ENCODE measurements around the gene MDC1.

Gene MDC1

GRCh38 chr6:30750379-30750668 is 33.2 kb upstream of the MDC1 start:
- no peak for DNase-seq (ENCODE audit: low read depth)
- H3K4me3 ChIP-seq (ENCODE audit: low read depth, low read length), result no peak overlapping the region
- TF ChIP-seq, protein P1, sequence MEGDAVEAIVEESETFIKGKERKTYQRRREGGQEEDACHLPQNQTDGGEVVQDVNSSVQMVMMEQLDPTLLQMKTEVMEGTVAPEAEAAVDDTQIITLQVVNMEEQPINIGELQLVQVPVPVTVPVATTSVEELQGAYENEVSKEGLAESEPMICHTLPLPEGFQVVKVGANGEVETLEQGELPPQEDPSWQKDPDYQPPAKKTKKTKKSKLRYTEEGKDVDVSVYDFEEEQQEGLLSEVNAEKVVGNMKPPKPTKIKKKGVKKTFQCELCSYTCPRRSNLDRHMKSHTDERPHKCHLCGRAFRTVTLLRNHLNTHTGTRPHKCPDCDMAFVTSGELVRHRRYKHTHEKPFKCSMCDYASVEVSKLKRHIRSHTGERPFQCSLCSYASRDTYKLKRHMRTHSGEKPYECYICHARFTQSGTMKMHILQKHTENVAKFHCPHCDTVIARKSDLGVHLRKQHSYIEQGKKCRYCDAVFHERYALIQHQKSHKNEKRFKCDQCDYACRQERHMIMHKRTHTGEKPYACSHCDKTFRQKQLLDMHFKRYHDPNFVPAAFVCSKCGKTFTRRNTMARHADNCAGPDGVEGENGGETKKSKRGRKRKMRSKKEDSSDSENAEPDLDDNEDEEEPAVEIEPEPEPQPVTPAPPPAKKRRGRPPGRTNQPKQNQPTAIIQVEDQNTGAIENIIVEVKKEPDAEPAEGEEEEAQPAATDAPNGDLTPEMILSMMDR (IDR thresholded peaks at IDR 0.05; ENCODE audit: insufficient read depth, low read depth, low read length, missing control alignments), result no peak

DNA sequence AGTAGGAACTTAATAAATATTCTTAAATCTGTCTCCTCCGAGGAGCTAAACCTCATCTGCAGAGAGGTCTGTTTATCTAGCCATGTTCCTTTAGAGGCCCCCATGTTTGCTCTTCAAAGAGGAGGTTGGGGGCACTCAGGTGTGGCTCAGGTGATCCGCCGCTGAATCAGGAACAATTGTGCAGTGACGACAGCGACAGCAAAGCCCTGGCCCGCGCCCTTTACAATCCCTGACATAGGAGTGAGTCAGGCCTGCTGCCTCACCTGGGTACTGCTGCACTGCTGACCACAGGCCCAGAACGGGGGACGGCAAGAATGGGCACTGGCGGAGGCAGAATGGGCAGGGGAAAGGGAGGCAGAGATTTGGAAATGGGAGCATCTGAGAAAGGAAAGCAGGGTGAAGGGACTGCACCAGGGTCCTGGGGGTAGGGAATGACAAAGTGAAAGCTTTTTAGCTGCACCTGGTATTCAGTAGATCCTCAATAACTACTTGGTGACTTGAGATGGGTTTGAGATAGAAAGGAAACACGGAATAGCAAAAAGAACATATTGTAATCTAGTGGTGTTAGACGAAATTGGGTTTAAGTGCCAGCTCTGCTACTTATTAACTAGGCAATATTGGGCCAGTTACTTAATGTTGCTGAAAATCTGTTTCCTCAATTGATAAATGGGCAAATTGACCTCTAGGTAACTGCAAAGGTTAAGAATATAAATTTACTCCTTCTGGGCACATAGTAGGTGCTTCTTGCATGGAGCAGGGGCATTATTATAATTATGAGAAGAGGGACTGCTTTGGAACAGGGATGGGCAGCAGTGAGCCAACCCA is 32.7 kb upstream of the MDC1 start:
- TF ChIP-seq, protein P1 (IDR thresholded peaks at IDR 0.05; ENCODE audit: insufficient read depth, low read depth, low read length, missing control alignments), result no peak
- H3K4me3 ChIP-seq (ENCODE audit: low read depth, low read length), result no peak overlapping the region
- no peak for DNase-seq (ENCODE audit: low read depth)

GRCh38 chr6:30748851-30749540 is 31.9 kb upstream of the MDC1 start:
- TF ChIP-seq, protein P1 (IDR thresholded peaks at IDR 0.05; ENCODE audit: insufficient read depth, low read depth, low read length, missing control alignments), result no peak
- no peak for DNase-seq (ENCODE audit: low read depth)
- no peak overlapping the region for H3K4me3 ChIP-seq (ENCODE audit: low read depth, low read length)

DNA sequence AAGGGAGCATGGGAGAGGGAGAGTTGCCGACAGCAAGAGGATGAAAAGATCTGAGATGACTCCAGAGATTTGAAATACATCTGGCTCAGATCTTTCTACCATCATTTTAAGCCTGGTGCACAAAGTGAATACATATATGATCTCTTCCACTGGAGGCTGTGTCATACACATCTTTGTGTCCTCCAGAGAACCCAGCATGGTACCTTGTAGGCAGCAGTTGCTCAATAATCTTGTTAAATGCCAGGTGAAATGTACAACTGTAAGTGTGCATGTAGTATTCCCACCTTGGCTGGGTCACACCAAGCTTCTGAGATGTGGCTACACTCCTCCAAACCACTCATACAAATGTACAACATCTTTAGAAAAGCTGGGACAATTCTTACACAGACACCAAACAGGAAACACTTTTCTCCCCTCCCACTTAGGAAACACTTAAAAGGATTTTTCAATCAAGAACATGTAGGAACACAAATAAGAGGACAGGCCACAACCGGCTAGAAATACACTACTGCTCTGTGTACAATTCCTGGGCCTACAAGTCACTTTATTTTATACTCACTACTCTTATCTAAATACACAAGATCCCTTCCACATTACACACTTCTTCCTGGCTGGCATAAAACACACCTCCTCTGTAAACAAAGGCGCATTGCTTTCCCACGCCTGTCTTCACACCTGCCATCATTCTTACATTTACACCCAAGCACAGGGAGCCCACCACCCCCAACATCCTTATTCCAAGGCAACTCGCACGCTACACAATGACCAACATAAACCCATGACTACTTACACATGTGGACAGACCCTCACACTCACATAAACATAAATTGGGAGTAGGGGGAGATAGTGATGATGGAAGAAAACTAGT is 31.1 kb upstream of the MDC1 start:
- DNase-seq (ENCODE audit: low read depth), result no peak
- H3K4me3 ChIP-seq (ENCODE audit: low read depth, low read length), result no peak overlapping the region
- TF ChIP-seq, protein P1 (IDR thresholded peaks at IDR 0.05; ENCODE audit: insufficient read depth, low read depth, low read length, missing control alignments), result no peak

DNA sequence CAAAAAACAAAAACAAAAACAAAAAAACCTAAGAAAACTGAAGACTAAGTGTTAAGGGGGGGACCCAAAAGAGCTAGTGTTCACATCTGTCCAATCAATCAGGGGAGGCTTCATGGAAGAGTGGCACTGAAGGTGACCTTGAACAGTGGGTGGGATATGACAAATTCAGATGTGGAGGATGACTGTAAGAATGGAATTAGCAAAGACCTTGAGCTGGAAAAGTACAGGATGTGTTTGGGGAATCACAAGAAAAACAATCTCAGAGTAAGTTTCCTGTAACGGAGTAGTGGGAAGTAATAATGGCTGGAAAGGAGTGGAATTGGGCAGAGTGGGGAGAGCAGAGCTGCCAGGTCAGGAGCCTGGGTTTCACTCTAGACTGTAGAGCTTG is 30.2 kb upstream of the MDC1 start:
- H3K4me3 ChIP-seq (ENCODE audit: low read depth, low read length), result no peak overlapping the region
- TF ChIP-seq, protein P1 (IDR thresholded peaks at IDR 0.05; ENCODE audit: insufficient read depth, low read depth, low read length, missing control alignments), result no peak
- DNase-seq (ENCODE audit: low read depth), result no peak

DNA sequence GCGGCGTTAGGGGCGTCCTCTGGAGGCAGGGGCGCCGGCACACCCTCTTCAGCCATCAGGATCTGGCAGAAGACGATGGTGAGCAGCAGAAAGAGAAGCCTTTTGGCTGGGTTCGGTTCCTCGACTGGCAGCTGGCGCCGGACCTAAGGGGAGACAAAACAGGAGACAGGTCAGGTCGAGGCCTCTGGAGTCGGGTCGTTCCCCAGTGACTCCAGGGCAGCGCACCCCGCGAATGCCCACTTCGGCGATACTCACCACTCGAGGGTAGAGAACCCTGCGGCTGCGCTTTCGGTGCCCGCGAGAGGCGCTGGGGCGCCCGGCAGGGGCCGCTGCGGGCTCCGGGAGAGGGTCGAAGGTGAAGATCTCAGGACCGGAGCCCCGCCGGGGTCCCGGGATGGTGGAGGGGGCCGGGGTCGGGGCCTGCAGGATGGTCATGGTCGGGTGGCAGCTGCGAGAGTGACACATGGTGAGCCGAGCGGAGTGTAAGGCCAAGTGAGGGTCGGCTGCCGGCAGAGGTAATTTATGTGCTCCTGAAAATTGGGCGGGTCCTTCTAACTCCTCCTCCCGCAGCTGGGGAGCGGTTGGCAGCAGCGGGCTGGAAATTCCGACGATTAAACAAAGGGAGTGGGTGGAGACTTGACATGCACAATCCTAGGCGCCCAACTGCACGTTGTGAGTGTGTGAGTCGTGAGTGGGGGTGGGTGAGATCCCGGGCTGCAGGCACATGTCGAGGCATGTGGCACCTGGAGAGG is 27.1 kb upstream of the MDC1 start, which contains the start of gene IER3:
Gene IER3, minus strand, starts transcription at position 494 of the 752 bp plus-strand sequence. Its CDS starts 29 bp downstream, at position 465.
- TF ChIP-seq, protein P1 (IDR thresholded peaks at IDR 0.05; ENCODE audit: insufficient read depth, low read depth, low read length, missing control alignments), result peak; percentile 70
- H3K4me3 ChIP-seq (ENCODE audit: low read depth, low read length), result peak within 1 kb of the TSS; percentile 75
- DNase-seq (ENCODE audit: low read depth), result peak; percentile 92

All from GM12865 (cell line).